Activated T-cell treated with anti-CD3 and anti-CD28 coated beads for 4 hours (primary cell): Measurements from ENCODE around the gene MACIR.

Experiments
- DNase-seq: peaks from one replicate; pipeline ENCODE4 v3.0.0-alpha.2; 2020

The MACIR gene

GRCh38 chr5:103293719-103294118 is 35.2 kb downstream of the MACIR start:
- DNase-seq = no peak

GRCh38 chr5:103294906-103295305 is 36.3 kb downstream of the MACIR start:
- no peak for DNase-seq

GRCh38 chr5:103295424-103295823 is 36.9 kb downstream of the MACIR start:
- no peak for DNase-seq

GRCh38 chr5:103295871-103296270 is 37.3 kb downstream of the MACIR start:
- DNase-seq = no peak

- no peak for DNase-seq
Measured at GRCh38 chr5:103298117-103298516, 39.6 kb downstream of the MACIR start.

GRCh38 chr5:103298607-103299188 is 40.1 kb downstream of the MACIR start:
- no peak for DNase-seq

GRCh38 chr5:103305809-103306208 is 47.2 kb downstream of the MACIR start:
- DNase-seq = no peak

GRCh38 chr5:103307470-103307869 is 48.9 kb downstream of the MACIR start:
- no peak for DNase-seq

- DNase-seq = no peak
Measured at GRCh38 chr5:103308774-103309173, 50.2 kb downstream of the MACIR start.

- no peak for DNase-seq
Measured at GRCh38 chr5:103313056-103313455, 54.5 kb downstream of the MACIR start.

- DNase-seq = no peak
Measured at GRCh38 chr5:103315455-103315854, 56.9 kb downstream of the MACIR start.

- no peak for DNase-seq
Measured at GRCh38 chr5:103327451-103327850, 68.9 kb downstream of the MACIR start.

GRCh38 chr5:103327893-103328292 is 69.3 kb downstream of the MACIR start:
- DNase-seq = no peak
